GM12872 (cell line): ENCODE measurements around the gene CBLB.

ENCODE experiments used
- TF ChIP-seq, protein P1 (sequence below): IDR thresholded peaks from 3 replicates; pipeline ENCODE4 v1.5.1; 2011; ENCODE audit warnings: low read depth, mild to moderate bottlenecking, low read length, moderate library complexity; ENCODE audit not compliant: insufficient read depth

CBLB gene

DNA sequence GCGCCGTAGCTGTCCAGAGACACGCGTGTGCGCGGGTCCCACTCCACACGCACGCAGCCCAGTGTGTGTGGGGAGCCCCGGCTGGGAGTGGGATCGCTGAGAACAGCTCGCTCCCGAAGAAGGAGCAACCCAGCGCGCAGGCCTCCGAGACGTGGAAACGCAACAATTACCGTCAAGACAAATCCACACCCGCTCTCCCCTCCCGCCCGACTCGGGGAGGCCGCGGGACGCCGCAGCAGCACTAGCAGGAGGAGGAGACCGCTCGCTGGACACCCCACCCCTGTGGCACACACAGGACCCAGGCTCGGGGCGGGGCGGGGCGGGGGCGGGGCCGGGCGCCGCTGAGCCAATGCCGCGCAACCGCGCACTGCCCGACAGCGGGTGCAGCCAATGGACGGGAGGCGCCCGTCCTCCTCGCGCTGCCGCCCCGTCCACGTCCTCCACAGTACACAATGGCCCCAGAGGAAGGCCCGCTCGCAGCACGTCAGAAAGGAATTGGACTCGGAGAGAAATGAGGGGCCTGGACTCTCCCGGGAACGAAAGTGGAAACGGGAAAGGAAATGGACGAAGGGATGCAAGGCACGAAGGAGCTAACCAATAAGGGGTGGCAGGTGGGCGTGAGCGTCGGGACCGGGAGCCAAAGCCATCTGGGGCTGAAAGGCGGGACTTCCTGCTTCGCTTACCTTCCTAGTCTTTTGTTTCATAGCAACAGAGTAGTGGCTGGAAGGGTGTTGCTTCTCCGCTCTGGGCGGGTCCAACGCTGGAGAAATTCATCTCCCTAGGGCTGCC is at the start of gene CBLB:
CBLB (minus strand) TSS at position 271 of the 789 bp plus-strand sequence. CDS start 1,435 bp downstream, outside the sequence.
- TF ChIP-seq, protein P1, sequence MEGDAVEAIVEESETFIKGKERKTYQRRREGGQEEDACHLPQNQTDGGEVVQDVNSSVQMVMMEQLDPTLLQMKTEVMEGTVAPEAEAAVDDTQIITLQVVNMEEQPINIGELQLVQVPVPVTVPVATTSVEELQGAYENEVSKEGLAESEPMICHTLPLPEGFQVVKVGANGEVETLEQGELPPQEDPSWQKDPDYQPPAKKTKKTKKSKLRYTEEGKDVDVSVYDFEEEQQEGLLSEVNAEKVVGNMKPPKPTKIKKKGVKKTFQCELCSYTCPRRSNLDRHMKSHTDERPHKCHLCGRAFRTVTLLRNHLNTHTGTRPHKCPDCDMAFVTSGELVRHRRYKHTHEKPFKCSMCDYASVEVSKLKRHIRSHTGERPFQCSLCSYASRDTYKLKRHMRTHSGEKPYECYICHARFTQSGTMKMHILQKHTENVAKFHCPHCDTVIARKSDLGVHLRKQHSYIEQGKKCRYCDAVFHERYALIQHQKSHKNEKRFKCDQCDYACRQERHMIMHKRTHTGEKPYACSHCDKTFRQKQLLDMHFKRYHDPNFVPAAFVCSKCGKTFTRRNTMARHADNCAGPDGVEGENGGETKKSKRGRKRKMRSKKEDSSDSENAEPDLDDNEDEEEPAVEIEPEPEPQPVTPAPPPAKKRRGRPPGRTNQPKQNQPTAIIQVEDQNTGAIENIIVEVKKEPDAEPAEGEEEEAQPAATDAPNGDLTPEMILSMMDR, result no peak

DNA sequence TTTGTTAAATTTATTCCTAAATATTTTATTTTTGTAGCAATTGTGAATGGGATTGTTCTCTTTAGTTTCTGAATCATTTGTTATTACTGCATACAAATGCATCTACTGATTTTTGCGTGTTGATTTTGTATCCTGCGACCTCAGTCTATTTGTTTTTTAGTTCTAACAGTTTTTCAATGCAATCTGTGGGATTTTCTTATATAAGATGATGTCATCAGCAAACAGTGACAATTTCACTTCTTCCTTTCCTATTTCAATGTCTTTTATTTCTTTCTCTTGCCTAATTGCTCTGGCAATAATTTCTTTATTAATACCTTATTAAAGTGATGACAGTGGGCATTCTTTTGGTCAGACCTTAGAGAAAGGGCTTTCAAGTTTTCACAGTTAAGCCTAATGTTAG is 48.0 kb upstream of the CBLB start:
- TF ChIP-seq, protein P1, result no peak

DNA sequence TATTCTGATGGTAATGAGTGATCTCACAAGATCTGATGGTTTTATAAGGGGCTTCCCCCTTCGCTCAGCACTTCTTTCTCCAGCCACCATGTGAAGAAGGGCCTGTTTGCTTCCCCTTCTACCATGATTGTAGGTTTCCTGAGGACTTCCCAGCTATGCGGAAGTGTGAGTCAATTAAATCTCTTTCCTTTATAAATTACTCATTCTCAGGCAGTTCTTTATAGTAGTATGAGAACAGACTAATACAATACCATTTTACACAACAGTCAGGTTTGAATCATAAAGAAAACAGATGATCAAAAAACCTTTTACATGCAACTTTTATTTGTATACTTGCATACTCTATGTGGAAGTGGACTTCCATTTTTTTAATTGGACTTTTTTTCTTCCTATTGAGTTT is 46.7 kb upstream of the CBLB start:
- TF ChIP-seq, protein P1, result no peak

DNA sequence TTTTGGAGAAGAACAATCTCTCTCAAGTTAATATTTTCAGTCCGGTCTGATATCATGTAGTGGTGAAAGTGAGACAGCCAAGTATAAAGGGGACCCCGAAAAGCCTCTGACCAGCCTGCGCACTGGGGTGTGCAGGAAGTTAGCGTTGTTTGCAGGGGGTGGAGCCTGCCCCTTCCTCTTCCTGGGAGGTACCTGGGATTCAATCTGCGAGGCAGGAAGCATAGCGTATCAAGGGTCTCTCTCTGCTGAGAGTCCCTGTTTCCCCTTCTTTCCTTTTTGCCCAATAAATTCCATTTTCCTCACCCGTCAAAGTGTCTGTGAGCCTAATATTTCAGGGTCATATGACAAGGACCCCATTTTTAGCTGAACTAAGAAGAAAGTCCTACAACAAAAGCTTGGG is 44.8 kb upstream of the CBLB start:
- TF ChIP-seq, protein P1, result no peak

DNA sequence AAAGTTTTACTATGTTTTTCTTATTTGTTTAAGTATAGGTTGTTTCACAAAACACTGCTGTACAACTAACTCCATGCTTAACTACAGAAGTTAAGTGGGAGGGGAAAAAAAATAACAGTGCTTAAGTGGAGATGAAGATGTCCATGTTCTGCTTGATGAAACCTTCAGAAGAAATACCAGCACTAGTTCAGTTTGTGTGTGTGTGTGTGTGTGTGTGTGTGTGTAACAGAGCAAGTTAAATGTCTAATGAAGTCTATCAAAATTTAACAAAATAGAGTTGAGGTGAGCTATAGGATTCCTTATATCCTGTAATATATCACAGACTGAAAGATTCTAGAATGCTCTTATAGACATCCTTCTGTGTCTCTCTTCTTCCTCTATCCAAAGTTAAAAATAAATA is 44.1 kb upstream of the CBLB start:
- TF ChIP-seq, protein P1, result no peak

DNA sequence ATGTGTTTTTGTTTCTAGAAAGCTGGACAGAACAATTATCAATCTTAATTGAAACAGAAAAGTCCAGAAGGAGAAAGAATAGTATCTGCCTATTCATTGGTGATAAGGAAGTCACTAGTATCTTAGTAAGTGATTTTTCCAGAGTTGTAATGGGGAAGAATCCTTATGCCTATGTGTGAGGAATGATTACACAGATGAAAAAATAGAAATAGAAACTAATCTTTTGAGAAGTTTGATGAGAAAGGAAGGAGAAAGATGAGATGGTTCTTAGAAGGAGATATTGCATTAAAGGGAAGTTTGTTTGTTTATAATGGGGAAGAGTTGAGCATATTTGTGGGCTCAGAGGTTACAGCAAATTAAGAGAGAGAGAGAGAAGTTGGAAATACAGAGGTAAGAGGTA is 42.7 kb upstream of the CBLB start:
- TF ChIP-seq, protein P1, result no peak

DNA sequence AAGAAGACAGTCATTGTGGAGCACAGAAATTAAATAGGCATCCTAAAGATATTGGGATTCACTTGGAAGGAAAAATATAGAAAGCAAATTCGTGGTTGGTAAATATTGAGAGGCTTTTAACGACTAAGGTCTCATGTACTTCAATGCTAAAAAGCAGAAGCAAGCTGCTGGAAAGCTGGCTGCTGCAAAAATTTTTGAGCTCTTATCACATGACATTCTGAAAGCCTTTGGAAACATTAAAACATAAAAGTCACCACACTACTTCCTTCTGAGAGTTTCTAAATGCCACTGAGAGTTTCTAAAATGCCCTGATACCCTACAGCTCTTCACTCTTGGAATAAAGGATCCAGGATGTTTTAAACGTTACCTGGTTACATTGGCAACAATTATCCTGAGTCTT is 39.0 kb upstream of the CBLB start:
- TF ChIP-seq, protein P1, result no peak

DNA sequence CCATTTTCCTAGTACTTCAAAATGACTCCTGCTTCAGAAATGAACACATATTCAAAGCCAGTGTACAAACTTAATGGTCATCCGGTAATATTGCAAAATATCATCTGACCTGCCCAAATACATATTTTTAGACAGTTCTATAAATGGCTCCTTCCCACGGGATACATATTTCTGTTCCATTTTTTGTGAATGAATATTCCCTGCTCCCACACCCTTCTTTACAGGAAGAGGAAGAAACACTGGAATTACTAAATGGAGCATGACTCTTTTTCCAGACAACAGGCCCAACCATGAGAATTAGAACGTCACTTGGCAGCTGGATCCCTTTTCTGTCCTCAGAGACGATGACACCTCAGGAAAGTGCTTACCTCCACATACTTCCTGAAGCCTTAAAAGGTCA is 38.0 kb upstream of the CBLB start:
- TF ChIP-seq, protein P1, result no peak
